Stimulated activated naive B cell treated with anti-CD40 and anti-IgM and Interleukin-4, amounts not matched to agents 10 μg/mL and 1 μg/mL and 100 μg/mL, for 72 hours (primary cell): ENCODE measurements around the gene MYL10.

Experiments
- ATAC-seq, 2 donors: fragments of 150-1000 bp; cut with Tn5 transposase; replicated peaks; 2 replicates each; pipeline ENCODE4 v1.10.0; 2021; ENCODE audit warnings: moderate library complexity in 1 of 2
- DNase-seq: peaks from one replicate; pipeline ENCODE4 v3.0.0; 2021
- H3K27ac Mint-ChIP-seq: one replicate; pipeline ENCODE4 v1.8.0; 2022; ENCODE audit warnings: mild to moderate bottlenecking, mixed read lengths
- H3K27me3 Mint-ChIP-seq, 2 donors: one replicate each; pipeline ENCODE4 v1.8.0; 2022; ENCODE audit warnings: mixed read lengths in 2 of 2
- H3K36me3 Mint-ChIP-seq, 2 donors: one replicate each; pipeline ENCODE4 v1.8.0; 2022; ENCODE audit warnings: mixed read lengths in 2 of 2, mild to moderate bottlenecking in 1 of 2
- H3K4me1 Mint-ChIP-seq, 2 donors: one replicate each; pipeline ENCODE4 v1.8.0; 2022; ENCODE audit warnings: mixed read lengths in 2 of 2, mild to moderate bottlenecking in 1 of 2
- H3K4me3 Mint-ChIP-seq, 2 donors: one replicate each; pipeline ENCODE4 v1.8.0; 2022; ENCODE audit warnings: mild to moderate bottlenecking in 2 of 2, mixed read lengths in 2 of 2, moderate library complexity in 1 of 2
- H3K9me3 Mint-ChIP-seq, 2 donors: one replicate each; pipeline ENCODE4 v1.8.0; 2022; ENCODE audit warnings: mixed read lengths in 2 of 2, mild to moderate bottlenecking in 1 of 2

MYL10 gene

DNA sequence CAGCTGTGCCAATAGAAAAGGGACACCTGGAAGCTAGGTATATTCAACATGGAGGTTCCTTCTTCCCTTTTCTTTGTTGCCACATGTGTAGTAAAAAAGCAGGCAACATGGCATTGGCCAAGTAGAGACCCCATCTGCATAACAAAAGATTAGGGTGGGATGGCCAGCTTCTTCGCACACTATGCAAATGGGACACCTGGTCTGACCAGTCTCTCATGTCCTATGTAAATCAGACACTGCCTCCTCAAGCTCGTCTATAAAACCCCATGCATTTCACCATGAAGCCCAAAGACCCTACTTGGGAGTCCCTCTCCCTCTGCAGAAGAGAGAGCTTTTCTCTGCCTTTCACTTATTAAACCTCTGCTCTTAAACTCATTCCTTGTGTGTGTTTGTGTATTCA lies 53.9 kb downstream of the MYL10 start:
- Mint-ChIP-seq H3K4me3 (no peak overlapping the region), H3K9me3 (peaks cover 10 to 11% of the 10 kb centered on the region in 2 donors), H3K4me1 (peaks cover 10 to 11% of the 10 kb centered on the region in 2 donors), H3K36me3 (peaks cover 0 to 6% of the 10 kb centered on the region in 2 donors), H3K27me3 (peaks cover 7 to 17% of the 10 kb centered on the region in 2 donors), H3K27ac (no peak overlapping the region)
- ATAC-seq (no peak), DNase-seq (no peak)

DNA sequence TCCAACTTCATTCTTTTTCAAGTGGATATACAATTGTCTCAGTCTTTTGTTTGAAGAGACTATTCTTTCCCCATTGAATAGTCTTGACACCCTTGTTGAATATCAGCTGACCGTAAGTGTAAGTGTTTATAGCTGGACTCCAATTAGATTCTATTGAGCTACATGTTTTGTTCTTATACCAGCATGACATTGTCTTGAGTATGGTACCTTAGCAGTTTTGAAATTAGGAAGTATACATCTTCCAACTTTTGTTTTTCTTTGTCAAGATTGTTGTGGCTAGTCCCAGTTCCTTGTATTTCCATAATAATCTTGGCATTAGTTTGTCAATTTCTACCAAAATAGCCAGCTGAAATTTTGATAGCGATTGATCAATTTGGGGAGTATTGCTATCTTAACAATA lies 56.9 kb downstream of the MYL10 start:
- DNase-seq (no peak), ATAC-seq (no peak)
- Mint-ChIP-seq H3K9me3 (peaks cover 10 to 14% of the 10 kb centered on the region in 2 donors), H3K27me3 (peaks cover 14 to 21% of the 10 kb centered on the region in 2 donors), H3K4me3 (no peak overlapping the region), H3K4me1 (peaks cover 10 to 11% of the 10 kb centered on the region in 2 donors), H3K36me3 (peaks cover 2 to 6% of the 10 kb centered on the region in 2 donors), H3K27ac (no peak overlapping the region)

DNA sequence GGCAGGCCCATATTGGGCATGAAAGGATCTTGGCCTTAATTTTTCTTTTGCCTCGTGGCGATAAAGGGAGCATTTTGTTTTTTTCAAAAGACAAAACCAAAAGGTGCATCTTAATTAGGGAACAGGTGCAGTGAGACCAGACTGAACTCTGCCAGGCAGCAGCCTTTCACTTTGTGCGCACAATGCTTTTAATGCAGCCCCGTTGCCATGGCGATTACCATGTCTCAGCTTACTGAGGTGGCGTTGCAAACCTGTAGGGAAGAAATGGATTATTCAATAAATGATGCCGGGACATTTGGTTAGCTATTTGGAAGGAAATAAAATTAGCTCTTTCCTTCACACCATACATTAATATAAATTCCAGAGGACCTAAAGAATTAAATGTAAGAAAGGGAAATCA lies 61.9 kb downstream of the MYL10 start:
- ATAC-seq, result no peak
- Mint-ChIP-seq H3K27me3 (peaks cover 23 to 29% of the 10 kb centered on the region in 2 donors), H3K4me3 (no peak overlapping the region), H3K9me3 (peaks cover 3 to 8% of the 10 kb centered on the region in 2 donors), H3K36me3 (peaks cover 0 to 5% of the 10 kb centered on the region in 2 donors), H3K4me1 (no peaks in the 10 kb centered on the region), H3K27ac (no peak overlapping the region)
- no peak for DNase-seq

GRCh38 chr7:101565601-101566209 lies 63.4 kb downstream of the MYL10 start:
- ATAC-seq, result no peak
- H3K27me3 Mint-ChIP-seq, result peaks cover 30 to 31% of the 10 kb centered on the region in 2 donors
- H3K27ac Mint-ChIP-seq, result no peak overlapping the region
- no peak overlapping the region for H3K4me3 Mint-ChIP-seq
- no peak for DNase-seq
- peaks cover 0 to 5% of the 10 kb centered on the region in 2 donors for H3K36me3 Mint-ChIP-seq
- H3K9me3 Mint-ChIP-seq, result peaks cover 3 to 6% of the 10 kb centered on the region in 2 donors
- H3K4me1 Mint-ChIP-seq, result no peaks in the 10 kb centered on the region

- no peak overlapping the region for H3K4me3 Mint-ChIP-seq
- ATAC-seq (no peak), DNase-seq (no peak)
- peaks cover 0 to 5% of the 10 kb centered on the region in 2 donors for H3K36me3 Mint-ChIP-seq
- H3K4me1 Mint-ChIP-seq, result no peaks in the 10 kb centered on the region
- peaks cover 3 to 6% of the 10 kb centered on the region in 2 donors for H3K9me3 Mint-ChIP-seq
- no peak overlapping the region for H3K27ac Mint-ChIP-seq
- peaks cover 30 to 31% of the 10 kb centered on the region in 2 donors for H3K27me3 Mint-ChIP-seq
Measured at GRCh38 chr7:101564778-101565211, 64.3 kb downstream of the MYL10 start.

DNA sequence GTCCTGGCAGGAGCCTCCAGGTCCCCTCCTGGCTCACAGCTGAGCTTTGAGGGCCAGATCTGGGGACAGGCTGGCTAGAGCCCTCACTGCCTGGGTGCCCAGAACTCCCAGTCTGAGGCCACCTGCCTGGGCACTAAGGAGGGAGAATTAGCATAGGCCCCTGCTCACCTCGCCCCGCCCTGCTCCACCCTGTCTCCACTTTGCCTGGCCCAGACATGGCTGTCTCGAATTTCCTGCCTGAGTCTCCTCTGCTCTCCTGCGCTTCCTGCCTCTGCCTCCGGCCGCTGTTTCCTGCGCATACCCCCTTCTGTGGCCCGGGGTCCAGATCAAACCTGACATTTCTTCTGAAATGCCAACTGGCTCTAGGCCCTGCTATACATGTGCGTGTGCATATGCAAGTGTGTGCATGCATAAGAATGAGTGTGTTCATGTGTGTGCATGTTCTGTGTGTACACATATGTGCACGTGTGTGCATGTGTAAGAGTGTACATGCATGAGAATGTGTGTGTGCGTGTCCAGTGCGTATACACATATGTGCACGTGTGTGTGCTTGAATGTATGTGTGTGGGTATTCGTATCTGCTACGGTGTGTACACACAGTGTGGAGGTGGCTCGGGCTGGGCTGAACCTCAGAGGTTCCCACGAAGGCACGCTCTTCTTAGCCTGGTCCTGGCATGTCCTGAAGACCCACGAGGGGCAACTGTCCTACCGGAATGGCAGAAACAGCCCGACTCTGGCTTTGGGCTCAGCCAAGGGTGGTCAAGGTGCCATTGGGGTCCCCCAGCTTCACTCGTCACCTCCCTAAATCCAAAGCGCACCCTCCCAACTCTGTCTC lies 64.9 kb downstream of the MYL10 start:
- no peak overlapping the region for H3K27ac Mint-ChIP-seq
- ATAC-seq (no peak), DNase-seq (no peak)
- H3K36me3 Mint-ChIP-seq, result peaks cover 0 to 3% of the 10 kb centered on the region in 2 donors
- peaks cover 27 to 30% of the 10 kb centered on the region in 2 donors for H3K27me3 Mint-ChIP-seq
- H3K9me3 Mint-ChIP-seq, result peaks cover 0 to 7% of the 10 kb centered on the region in 2 donors
- H3K4me3 Mint-ChIP-seq, result no peak overlapping the region
- no peaks in the 10 kb centered on the region for H3K4me1 Mint-ChIP-seq
